H1 (cell line): ENCODE measurements around the gene FNDC7. TPM values are rescaled to one million over a fixed set of nuclear protein-coding genes. Genes with fewer than 3 reads are reported as not detected.

Experiments used
- CTCF ChIA-PET: fragments of 300-600 bp; sonication (Branson Sonifier 250); formaldehyde crosslinking; loops from one replicate; lab custom pipeline; 2021; ENCODE audit not compliant: partially characterized antibody; lab: Charles Lee
- POLR2A ChIA-PET: fragments of 300-600 bp; sonication (Branson Sonifier 250); formaldehyde crosslinking; loops from one replicate; lab custom pipeline; 2021; ENCODE audit warnings: inconsistent platforms; ENCODE audit not compliant: partially characterized antibody; lab: Charles Lee
- DNase-seq, 2 experiments: peaks; one replicate each; pipeline versions ENCODE4 v3.0.0 to v3.0.0-alpha.2; 2010 to 2022; ENCODE audit warnings: low spot score in 2 of 2, low read depth in 1 of 2, mixed read lengths in 1 of 2
- FAIRE-seq: peaks from 2 replicates; lab custom pipeline; 2011; peaks lifted over from hg19 to GRCh38; lab: Jason Lieb, UNC
- H2AFZ ChIP-seq: 2 replicates; pipeline ENCODE4 v1.8.1; 2012; ENCODE audit warnings: low read length, inconsistent platforms
- H2AK5ac ChIP-seq: 2 replicates; pipeline ENCODE4 v1.6.1; 2013; ENCODE audit warnings: low read depth, low read length
- H2BK120ac ChIP-seq: replicated peaks from 2 replicates; pipeline ENCODE3; 2013; ENCODE audit warnings: low read depth, low read length, inconsistent platforms
- H2BK12ac ChIP-seq: 2 replicates; pipeline ENCODE4 v1.6.1; 2013; ENCODE audit warnings: low read depth, low read length
- H2BK15ac ChIP-seq: 2 replicates; pipeline ENCODE4 v1.6.1; 2013; ENCODE audit warnings: low read length
- H2BK20ac ChIP-seq: 2 replicates; pipeline ENCODE4 v1.6.1; 2013; ENCODE audit warnings: low read length
- H2BK5ac ChIP-seq: 2 replicates; pipeline ENCODE4 v1.6.1; 2013; ENCODE audit warnings: low read depth, low read length
- H3K14ac ChIP-seq: 2 replicates; pipeline ENCODE4 v1.6.1; 2013; ENCODE audit warnings: inconsistent platforms; ENCODE audit not compliant: insufficient read length
- H3K18ac ChIP-seq: 2 replicates; pipeline ENCODE4 v1.6.1; 2013; ENCODE audit warnings: low read length; ENCODE audit errors: extremely low read depth
- H3K23ac ChIP-seq: 2 replicates; pipeline ENCODE4 v1.6.1; 2013; ENCODE audit warnings: inconsistent platforms; ENCODE audit not compliant: insufficient read length
- H3K23me2 ChIP-seq: 2 replicates; pipeline ENCODE4 v1.6.1; 2013; ENCODE audit warnings: low read depth, low read length
- H3K27ac ChIP-seq: 2 replicates; pipeline ENCODE4 v1.6.1; 2011; ENCODE audit warnings: low read depth, low read length, inconsistent platforms
- H3K27me3 ChIP-seq, 4 experiments: replicated peaks in 1 of 4; 1 replicate in 1 of 4; 2 replicates in 3 of 4; pipeline versions ENCODE4 v1.6.1 to v1.8.1; 2011 to 2013; ENCODE audit warnings: low read length in 3 of 4, mild to moderate bottlenecking in 3 of 4, inconsistent platforms in 2 of 4, mixed read lengths in 2 of 4, moderate library complexity in 1 of 4; ENCODE audit not compliant: control insufficient read depth in 3 of 4, insufficient read depth in 3 of 4; ENCODE audit errors: extremely low read depth in 1 of 4
- H3K36me3 ChIP-seq, 4 experiments: 2 replicates each; pipeline versions ENCODE4 v1.6.1 to v1.8.1; 2011 to 2013; ENCODE audit warnings: mild to moderate bottlenecking in 4 of 4, low read length in 3 of 4, moderate library complexity in 2 of 4, control low read depth in 1 of 4, inconsistent platforms in 1 of 4; ENCODE audit not compliant: insufficient read depth in 4 of 4, control insufficient read depth in 2 of 4
- H3K4ac ChIP-seq: replicated peaks from 2 replicates; pipeline ENCODE3; 2013; ENCODE audit warnings: low read length, low read depth, mixed read lengths, inconsistent platforms; ENCODE audit not compliant: insufficient read length
- H3K4me1 ChIP-seq, 4 experiments: replicated peaks in 1 of 4; 1 replicate in 1 of 4; 2 replicates in 3 of 4; pipeline versions ENCODE4 v1.6.1 to v1.8.1; 2011 to 2013; ENCODE audit warnings: low read length in 3 of 4, inconsistent platforms in 2 of 4, mixed read lengths in 1 of 4; ENCODE audit not compliant: insufficient read depth in 4 of 4, control insufficient read depth in 3 of 4
- H3K4me2 ChIP-seq, 2 experiments: 2 replicates each; pipeline versions ENCODE4 v1.6.1 to v1.8.1; 2011 to 2013; ENCODE audit warnings: low read depth in 2 of 2, low read length in 2 of 2, control low read depth in 1 of 2, inconsistent platforms in 1 of 2, mild to moderate bottlenecking in 1 of 2; ENCODE audit not compliant: insufficient read depth in 1 of 2
- H3K4me3 ChIP-seq, 4 experiments: fragments of 200-600, 300-600 bp in 1 of 4; sonication (generic), shearing (Covaris generic), sonication (Bioruptor Twin) in 1 of 4; 2 replicates each; pipeline versions ENCODE4 v1.5.1 to v1.8.1; 2011 to 2016; ENCODE audit warnings: low read length in 4 of 4, low read depth in 3 of 4, control low read depth in 2 of 4, inconsistent platforms in 2 of 4, mild to moderate bottlenecking in 2 of 4, mixed read lengths in 1 of 4, moderate library complexity in 1 of 4; ENCODE audit not compliant: insufficient read depth in 2 of 4; ENCODE audit errors: extremely low read depth in 1 of 4
- H3K56ac ChIP-seq: replicated peaks from 2 replicates; pipeline ENCODE3; 2013; ENCODE audit warnings: low read depth, mild to moderate bottlenecking, mixed read lengths, low read length, inconsistent platforms; ENCODE audit not compliant: insufficient read length
- H3K79me1 ChIP-seq: 2 replicates; pipeline ENCODE4 v1.6.1; 2013; ENCODE audit warnings: low read depth, low read length, control low read depth
- H3K79me2 ChIP-seq, 2 experiments: 2 replicates each; pipeline versions ENCODE4 v1.6.1 to v1.8.1; 2012 to 2013; ENCODE audit warnings: low read length in 2 of 2, mild to moderate bottlenecking in 2 of 2, inconsistent platforms in 1 of 2; ENCODE audit not compliant: insufficient read depth in 2 of 2, control insufficient read depth in 1 of 2
- H3K9ac ChIP-seq, 4 experiments: replicated peaks in 1 of 4; 1 replicate in 1 of 4; 2 replicates in 3 of 4; pipeline versions ENCODE4 v1.6.1 to v1.8.1; 2011 to 2013; ENCODE audit warnings: low read depth in 3 of 4, low read length in 3 of 4, control low read depth in 2 of 4, mild to moderate bottlenecking in 2 of 4, moderate library complexity in 2 of 4, inconsistent platforms in 1 of 4; ENCODE audit errors: extremely low read depth in 1 of 4
- H3K9me3 ChIP-seq, 2 experiments: 2 replicates each; pipeline versions ENCODE4 v1.6.1 to v1.8.1; 2012 to 2013; ENCODE audit warnings: mild to moderate bottlenecking in 2 of 2, moderate library complexity in 2 of 2, control low read depth in 1 of 2, inconsistent platforms in 1 of 2, low read depth in 1 of 2, low read length in 1 of 2, mixed read lengths in 1 of 2; ENCODE audit not compliant: insufficient read depth in 2 of 2
- H4K20me1 ChIP-seq, 2 experiments: replicated peaks in 1 of 2; 2 replicates each; pipeline versions ENCODE3 to v1.8.1; 2011 to 2013; ENCODE audit warnings: inconsistent platforms in 2 of 2, low read length in 2 of 2, mild to moderate bottlenecking in 1 of 2; ENCODE audit not compliant: insufficient read depth in 2 of 2, control insufficient read depth in 1 of 2
- H4K5ac ChIP-seq: 2 replicates; pipeline ENCODE4 v1.6.1; 2013; ENCODE audit warnings: low read length, low read depth, mixed read lengths, inconsistent platforms; ENCODE audit not compliant: insufficient read length
- H4K8ac ChIP-seq: 2 replicates; pipeline ENCODE4 v1.8.0; 2013; ENCODE audit warnings: mild to moderate bottlenecking, moderate library complexity, low read length, inconsistent platforms; ENCODE audit not compliant: insufficient read depth; ENCODE audit errors: extremely low read depth
- H4K91ac ChIP-seq: replicated peaks from 2 replicates; pipeline ENCODE3; 2013; ENCODE audit warnings: low read length, mixed read lengths, inconsistent platforms; ENCODE audit not compliant: insufficient read length
- BACH1 ChIP-seq: IDR thresholded peaks from 2 replicates; pipeline ENCODE4 v1.6.1; 2012; ENCODE audit warnings: low read length, improper control_type of control experiment
- EGR1 ChIP-seq: IDR thresholded peaks from 2 replicates; pipeline ENCODE4 v1.6.1; 2011; ENCODE audit warnings: low read depth, low read length, borderline replicate concordance
- HDAC2 ChIP-seq, 2 experiments: fragments of 300-600 bp in 1 of 2; sonication (generic) in 1 of 2; IDR thresholded peaks; 2 replicates each; pipeline ENCODE4 v1.6.1; 2011 to 2012; ENCODE audit warnings: low read depth in 2 of 2, low read length in 2 of 2, mild to moderate bottlenecking in 2 of 2, moderate library complexity in 2 of 2, borderline replicate concordance in 1 of 2, inconsistent platforms in 1 of 2
- JUND ChIP-seq: IDR thresholded peaks from 2 replicates; pipeline ENCODE4 v1.6.1; 2011; ENCODE audit warnings: mild to moderate bottlenecking, improper control_type of control experiment, low read length
- PHF8 ChIP-seq: fragments of 200-600 bp; sonication (generic); conservative IDR thresholded peaks from 2 replicates; pipeline ENCODE4 v1.7.1; 2012; ENCODE audit warnings: low read depth, mild to moderate bottlenecking, inconsistent platforms, low read length, moderate library complexity
- RNF2 ChIP-seq: fragments of 200-900, 300-1000 bp; sonication (generic); IDR thresholded peaks from 2 replicates; pipeline ENCODE4 v1.7.1; 2016; ENCODE audit warnings: borderline replicate concordance, low read depth, mild to moderate bottlenecking, antibody characterized with exemption, low read length; ENCODE audit not compliant: poor library complexity, severe bottlenecking; ENCODE audit errors: missing control alignments
- SIRT6 ChIP-seq: IDR thresholded peaks from one replicate; pipeline ENCODE4 v1.7.1; 2012; ENCODE audit warnings: low read length, inconsistent platforms
- SP2 ChIP-seq: IDR thresholded peaks from 2 replicates; pipeline ENCODE4 v1.6.1; 2012; ENCODE audit warnings: mild to moderate bottlenecking, low read length, inconsistent platforms
- WGBS, 2 experiments: shearing (Covaris generic) in 1 of 2; methylation state at CpG; one replicate each; pipeline versions ENCODE4 v1.1.6 to v1.1.7; 2013 to 2015; ENCODE audit warnings: low lambda C conversion rate in 2 of 2, mixed read lengths in 2 of 2, inconsistent platforms in 1 of 2, low coverage in 1 of 2, missing lambda C conversion rate in 1 of 2; ENCODE audit not compliant: insufficient replicate concordance in 2 of 2, insufficient coverage in 1 of 2, insufficient read length in 1 of 2; ENCODE audit errors: extremely low coverage in 1 of 2, missing lambda C conversion rate in 1 of 2; 5-methylcytosine and 5-hydroxymethylcytosine counted together
- polyA plus RNA-seq, 7 experiments: library from polyadenylated mRNA; depleted of rRNA in 3 of 7; stranded (reverse) in 5 of 7; unstranded in 2 of 7; fragments of >200 nt in 5 of 7; fragments of 200-250 nt in 2 of 7; gene quantifications; 1 replicate in 5 of 7; 2 replicates in 1 of 7; 4 replicates in 1 of 7; pipeline versions ENCODE4 v1.2.1 to v1.2.3, GENCODE V29; 2011 to 2013; ENCODE audit warnings: missing spikeins in 2 of 7, mixed read lengths in 2 of 7
- total RNA-seq: library from RNA; stranded (reverse); fragmentation: NEBNext Ultra II Directional; extraction: Animal tissue kit (Norgen Biotek cat#: 25700); gene quantifications from 2 replicates; pipeline ENCODE4 v1.2.1, GENCODE V29; 2021
- TF ChIP-seq, protein P1 (sequence below), 3 experiments: IDR thresholded peaks; 1 replicate in 2 of 3; 2 replicates in 1 of 3; pipeline versions ENCODE4 v1.5.1 to v1.6.1; 2011; ENCODE audit warnings: low read length in 3 of 3, mild to moderate bottlenecking in 3 of 3, inconsistent platforms in 2 of 3, low read depth in 1 of 3, moderate library complexity in 1 of 3; ENCODE audit not compliant: insufficient read depth in 1 of 3; ENCODE audit errors: control extremely low read depth in 1 of 3

FNDC7 gene
- total and polyA plus RNA-seq, 2 of the 8 experiments (the other 6 are each of a cell fraction or from before 2014, with no cell fraction given): 0.13 to 0.20 TPM

DNA sequence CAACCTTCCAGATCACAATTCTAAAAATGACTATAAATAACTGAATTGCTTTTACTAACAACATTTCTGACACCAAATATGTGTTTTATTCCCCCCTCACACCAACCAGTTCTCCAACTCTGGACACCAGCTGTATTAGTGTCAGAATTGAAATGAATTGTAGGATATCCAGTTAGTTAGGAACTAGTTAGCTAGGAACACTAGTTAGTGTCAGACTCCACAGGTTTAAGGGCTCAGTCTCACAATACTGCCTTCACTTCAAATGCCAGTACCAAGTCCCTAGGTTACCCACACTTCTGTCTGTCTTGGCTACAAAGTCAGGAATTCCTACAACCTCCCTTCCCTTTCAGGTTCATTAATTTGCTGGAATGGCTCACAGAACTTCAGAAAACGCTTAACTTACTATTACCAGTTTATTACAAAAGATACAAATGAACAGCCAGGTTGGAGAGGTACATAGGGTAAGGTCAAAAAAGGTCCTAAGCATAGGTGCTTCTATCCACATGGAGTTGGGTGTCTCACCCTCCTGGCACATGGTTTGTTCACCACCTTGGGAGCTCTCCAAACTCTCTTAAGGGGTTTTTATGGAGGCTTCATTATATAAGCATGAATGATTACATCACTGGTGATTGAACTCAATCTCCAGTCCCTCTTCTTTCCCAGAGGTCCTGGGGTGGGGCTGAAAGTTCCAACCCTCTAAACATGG is 37.9 kb downstream of the FNDC7 start:
- H3K23me2 ChIP-seq: no peaks in the 10 kb centered on the region; the same call in 1 of the 2 replicates
- H2BK15ac ChIP-seq: no peak overlapping the region
- H3K56ac ChIP-seq: no peak overlapping the region
- no peak overlapping the region for H3K4me3 ChIP-seq
- H3K23ac ChIP-seq: no peak overlapping the region
- H3K4me1 ChIP-seq: no peaks in the 10 kb centered on the region; a peak in 1 of 7 replicates
- H4K8ac ChIP-seq: no peak overlapping the region
- no peak overlapping the region for H4K5ac ChIP-seq
- H4K20me1 ChIP-seq: no peaks in the 10 kb centered on the region
- H3K36me3 ChIP-seq: peaks cover 0 to 24% (median 3%) of the 10 kb centered on the region in 4 experiments; a peak in 2 of 8 replicates
- H3K9ac ChIP-seq: no peak overlapping the region
- POLR2A ChIA-PET: interaction anchor here (0.5 to 0.9 kb wide), 2 partner anchors 23 to 66 kb away, joined by 3 read pairs; no protein-coding TSS in a partner anchor
- H3K9me3 ChIP-seq: no peaks in the 10 kb centered on the region
- no peak overlapping the region for H3K27ac ChIP-seq
- no peak overlapping the region for H2AFZ ChIP-seq
- no peak overlapping the region for H3K18ac ChIP-seq
- WGBS, 2 experiments: 82% methylated on average over 1 of the region's 1 CpG; no CpG with 5 or more reads in 1 of the 2 experiments
- H3K27me3 ChIP-seq: peaks cover 0 to under 1% (median 0%) of the 10 kb centered on the region in 4 experiments; a peak in 2 of 7 replicates
- no peak overlapping the region for H2BK12ac ChIP-seq
- H3K14ac ChIP-seq: no peak overlapping the region
- H2BK20ac ChIP-seq: no peak overlapping the region
- H3K4ac ChIP-seq: no peak overlapping the region
- H3K79me1 ChIP-seq: no peaks in the 10 kb centered on the region
- no peak overlapping the region for H4K91ac ChIP-seq
- H3K79me2 ChIP-seq: peaks cover 0 to 22% of the 10 kb centered on the region in 2 experiments; a peak in 2 of 4 replicates
- no peak overlapping the region for H2BK5ac ChIP-seq
- CTCF ChIA-PET: interaction anchor here (0.6 kb wide), 1 partner anchor 81 kb away, joined by 3 read pairs; no protein-coding TSS in a partner anchor
- no peak for DNase-seq
- no peak for FAIRE-seq
- no peak overlapping the region for H2BK120ac ChIP-seq
- no peak overlapping the region for H2AK5ac ChIP-seq
- no peak overlapping the region for H3K4me2 ChIP-seq
- TF ChIP-seq SP2: no peak
- TF ChIP-seq JUND: no peak
- TF ChIP-seq, protein P1, sequence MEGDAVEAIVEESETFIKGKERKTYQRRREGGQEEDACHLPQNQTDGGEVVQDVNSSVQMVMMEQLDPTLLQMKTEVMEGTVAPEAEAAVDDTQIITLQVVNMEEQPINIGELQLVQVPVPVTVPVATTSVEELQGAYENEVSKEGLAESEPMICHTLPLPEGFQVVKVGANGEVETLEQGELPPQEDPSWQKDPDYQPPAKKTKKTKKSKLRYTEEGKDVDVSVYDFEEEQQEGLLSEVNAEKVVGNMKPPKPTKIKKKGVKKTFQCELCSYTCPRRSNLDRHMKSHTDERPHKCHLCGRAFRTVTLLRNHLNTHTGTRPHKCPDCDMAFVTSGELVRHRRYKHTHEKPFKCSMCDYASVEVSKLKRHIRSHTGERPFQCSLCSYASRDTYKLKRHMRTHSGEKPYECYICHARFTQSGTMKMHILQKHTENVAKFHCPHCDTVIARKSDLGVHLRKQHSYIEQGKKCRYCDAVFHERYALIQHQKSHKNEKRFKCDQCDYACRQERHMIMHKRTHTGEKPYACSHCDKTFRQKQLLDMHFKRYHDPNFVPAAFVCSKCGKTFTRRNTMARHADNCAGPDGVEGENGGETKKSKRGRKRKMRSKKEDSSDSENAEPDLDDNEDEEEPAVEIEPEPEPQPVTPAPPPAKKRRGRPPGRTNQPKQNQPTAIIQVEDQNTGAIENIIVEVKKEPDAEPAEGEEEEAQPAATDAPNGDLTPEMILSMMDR (IDR thresholded peaks at IDR 0.05; ENCODE audit: control extremely low read depth in 1 of 3, insufficient read depth in 1 of 3, low read depth in 1 of 3, low read length in 3 of 3): no peak
- TF ChIP-seq EGR1: no peak
- TF ChIP-seq BACH1: no peak
- TF ChIP-seq HDAC2 (IDR thresholded peaks at IDR 0.05; ENCODE audit: borderline replicate concordance in 1 of 2, low read depth in 2 of 2, low read length in 2 of 2): no peak
- no peak for TF ChIP-seq PHF8
- TF ChIP-seq RNF2: no peak
- TF ChIP-seq SIRT6: no peak
